Muscle layer of colon (tissue), 2 donors: ENCODE measurements around the gene SLC12A3.

ENCODE experiments used
- H3K27ac ChIP-seq: one replicate; pipeline ENCODE4 v1.7.0; 2013; ENCODE audit warnings: low read depth, mild to moderate bottlenecking, low read length, moderate library complexity
- H3K27me3 ChIP-seq, 2 donors: one replicate each; pipeline ENCODE4 v1.7.0; 2013; ENCODE audit warnings: low read length in 2 of 2, mild to moderate bottlenecking in 2 of 2; ENCODE audit not compliant: insufficient read depth in 2 of 2, control insufficient read depth in 1 of 2
- H3K36me3 ChIP-seq: one replicate; pipeline ENCODE4 v1.7.0; 2013; ENCODE audit warnings: mild to moderate bottlenecking, low read length; ENCODE audit not compliant: insufficient read depth
- H3K4me1 ChIP-seq: one replicate; pipeline ENCODE4 v1.7.0; 2013; ENCODE audit warnings: mild to moderate bottlenecking, low read length; ENCODE audit not compliant: insufficient read depth
- H3K4me3 ChIP-seq, 2 donors: one replicate each; pipeline ENCODE4 v1.7.0; 2013; ENCODE audit warnings: low read length in 2 of 2, low read depth in 1 of 2, mild to moderate bottlenecking in 1 of 2, moderate library complexity in 1 of 2
- H3K9ac ChIP-seq: one replicate; pipeline ENCODE4 v1.7.0; 2013; ENCODE audit warnings: low read length
- H3K9me3 ChIP-seq: one replicate; pipeline ENCODE4 v1.7.0; 2013; ENCODE audit warnings: mild to moderate bottlenecking, low read length
- donor health status: abdominal sarcoma.
- donor health status: Adenocarcinoma of cecum.

The SLC12A3 gene

GRCh38 chr16:56907401-56907800, 42.4 kb downstream of the SLC12A3 start:
- no peak overlapping the region for H3K9ac ChIP-seq
- H3K27me3 ChIP-seq = no peaks in the 10 kb centered on the region
- no peak overlapping the region for H3K27ac ChIP-seq
- H3K9me3 ChIP-seq = no peaks in the 10 kb centered on the region
- no peaks in the 10 kb centered on the region for H3K4me1 ChIP-seq
- H3K36me3 ChIP-seq = no peaks in the 10 kb centered on the region
- H3K4me3 ChIP-seq = no peak overlapping the region

DNA sequence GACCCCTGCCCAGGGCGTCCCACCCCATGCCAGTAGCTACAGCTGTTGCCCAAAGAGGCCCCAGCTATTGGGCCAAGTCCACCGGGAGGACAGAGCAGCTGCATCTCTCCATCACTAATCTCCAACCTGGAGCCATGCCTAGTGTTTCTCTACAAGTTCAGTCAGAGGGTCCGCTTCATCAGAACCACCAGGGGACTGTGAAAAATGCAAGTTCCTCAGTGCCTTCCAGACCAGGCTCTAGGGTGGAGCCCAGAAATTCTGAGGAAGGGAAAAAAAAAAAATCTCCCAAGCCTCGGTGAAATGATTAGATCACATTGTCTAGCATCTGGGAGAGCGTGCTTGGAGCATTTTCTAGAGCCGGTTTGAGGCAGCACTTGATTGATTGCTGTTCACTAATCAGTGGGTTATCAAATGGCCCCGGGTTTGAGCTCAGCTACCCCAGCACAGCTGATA, 44.5 kb downstream of the SLC12A3 start:
- Histone ChIP-seq H3K36me3 (no peaks in the 10 kb centered on the region), H3K27ac (no peak overlapping the region), H3K4me1 (no peaks in the 10 kb centered on the region), H3K9ac (no peak overlapping the region), H3K27me3 (no peaks in the 10 kb centered on the region), H3K9me3 (no peaks in the 10 kb centered on the region), H3K4me3 (no peak overlapping the region)

DNA sequence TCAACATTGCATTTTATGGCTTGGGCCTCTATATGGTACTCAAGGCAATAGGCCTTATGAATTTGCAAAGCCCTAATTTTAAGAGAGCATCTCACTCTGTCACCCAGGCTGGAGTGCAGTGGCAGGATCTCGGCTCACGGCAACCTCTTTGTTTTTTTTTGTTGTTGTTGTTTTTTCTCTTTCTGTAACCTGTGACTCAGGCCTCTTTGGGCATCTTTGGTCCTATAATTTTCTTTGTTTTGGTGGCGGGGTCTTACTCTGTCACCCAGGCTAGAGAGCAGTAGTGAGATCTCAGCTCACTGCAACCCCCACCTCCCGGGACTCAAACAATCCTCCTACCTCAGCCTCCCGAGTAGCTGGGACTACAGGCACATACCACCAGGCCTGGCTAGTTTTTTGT, 45.1 kb downstream of the SLC12A3 start:
- Histone ChIP-seq H3K27me3 (no peaks in the 10 kb centered on the region), H3K9ac (no peak overlapping the region), H3K27ac (no peak overlapping the region), H3K36me3 (no peaks in the 10 kb centered on the region), H3K9me3 (no peaks in the 10 kb centered on the region), H3K4me1 (no peaks in the 10 kb centered on the region), H3K4me3 (no peak overlapping the region)

GRCh38 chr16:56910654-56911539, 45.9 kb downstream of the SLC12A3 start:
- no peaks in the 10 kb centered on the region for H3K4me1 ChIP-seq
- H3K27me3 ChIP-seq = no peaks in the 10 kb centered on the region

GRCh38 chr16:56911771-56912571, 47.0 kb downstream of the SLC12A3 start:
- no peaks in the 10 kb centered on the region for H3K27me3 ChIP-seq
- H3K9ac ChIP-seq = no peak overlapping the region
- H3K9me3 ChIP-seq = no peaks in the 10 kb centered on the region
- H3K36me3 ChIP-seq = no peaks in the 10 kb centered on the region
- H3K4me3 ChIP-seq = no peak overlapping the region
- H3K27ac ChIP-seq = no peak overlapping the region
- H3K4me1 ChIP-seq = no peaks in the 10 kb centered on the region

More at GRCh38 chr16:56910654-56911539, 45.9 kb downstream of the SLC12A3 start:
- H3K9ac ChIP-seq = no peak overlapping the region
- H3K4me3 ChIP-seq = no peak overlapping the region
- no peaks in the 10 kb centered on the region for H3K9me3 ChIP-seq
- no peak overlapping the region for H3K27ac ChIP-seq
- no peaks in the 10 kb centered on the region for H3K36me3 ChIP-seq

DNA sequence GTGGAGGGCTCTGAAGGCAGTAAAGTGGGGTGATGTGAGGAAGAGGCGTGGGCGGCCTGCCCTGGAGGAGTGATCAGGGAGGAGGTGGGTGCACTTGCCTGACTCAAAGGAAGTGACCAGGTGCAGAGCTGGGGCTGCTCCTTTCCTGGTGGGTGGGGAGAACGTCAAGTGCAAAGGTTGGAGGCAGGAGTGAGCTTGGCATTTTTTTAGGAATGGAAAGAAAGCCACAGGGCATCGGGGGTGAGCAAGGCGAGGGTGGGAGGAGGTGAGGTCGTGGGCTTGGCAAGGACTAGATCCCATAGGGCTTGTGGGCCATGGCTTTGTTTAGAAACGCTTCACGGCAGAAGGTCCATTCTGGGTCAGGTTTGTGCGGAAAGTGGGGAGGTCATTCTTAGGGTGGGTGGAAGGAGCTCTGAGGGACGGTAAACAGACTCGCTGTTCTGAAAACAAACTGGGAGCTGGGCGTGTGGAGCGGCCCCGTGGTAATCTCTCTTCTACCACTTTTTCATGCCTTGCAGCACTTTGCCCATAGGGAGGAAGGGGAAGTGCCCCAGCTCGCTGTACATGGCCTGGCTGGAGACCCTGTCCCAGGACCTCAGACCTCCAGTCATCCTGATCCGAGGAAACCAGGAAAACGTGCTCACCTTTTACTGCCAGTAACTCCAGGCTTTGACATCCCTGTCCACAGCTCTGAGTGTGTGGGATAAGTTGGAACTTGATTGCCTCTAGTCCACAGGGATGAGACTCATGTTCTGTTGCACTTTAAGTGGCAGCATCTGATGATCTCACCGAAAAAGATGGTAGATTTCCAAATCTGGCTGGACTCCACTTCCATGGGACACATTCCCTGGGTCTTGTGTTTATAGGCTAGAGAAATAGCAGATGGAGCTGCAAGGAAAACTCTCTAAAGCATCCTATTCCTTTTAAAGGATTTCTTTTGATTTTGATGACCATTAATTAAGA, 48.0 kb downstream of the SLC12A3 start:
- Histone ChIP-seq H3K27ac (no peak overlapping the region), H3K4me1 (no peaks in the 10 kb centered on the region), H3K9me3 (no peaks in the 10 kb centered on the region), H3K4me3 (no peak overlapping the region), H3K36me3 (no peaks in the 10 kb centered on the region), H3K9ac (no peak overlapping the region), H3K27me3 (no peaks in the 10 kb centered on the region)

- Histone ChIP-seq H3K9ac (no peak overlapping the region), H3K36me3 (no peaks in the 10 kb centered on the region), H3K9me3 (no peaks in the 10 kb centered on the region), H3K4me1 (no peaks in the 10 kb centered on the region), H3K27ac (no peak overlapping the region), H3K4me3 (no peak overlapping the region), H3K27me3 (no peaks in the 10 kb centered on the region)
Measured at GRCh38 chr16:56914896-56915295, 49.9 kb downstream of the SLC12A3 start.

- Histone ChIP-seq H3K27me3 (no peaks in the 10 kb centered on the region), H3K27ac (no peak overlapping the region), H3K9ac (no peak overlapping the region), H3K9me3 (no peaks in the 10 kb centered on the region), H3K4me1 (no peaks in the 10 kb centered on the region), H3K4me3 (no peak overlapping the region), H3K36me3 (no peaks in the 10 kb centered on the region)
Measured at GRCh38 chr16:56915336-56916119, 50.5 kb downstream of the SLC12A3 start.

DNA sequence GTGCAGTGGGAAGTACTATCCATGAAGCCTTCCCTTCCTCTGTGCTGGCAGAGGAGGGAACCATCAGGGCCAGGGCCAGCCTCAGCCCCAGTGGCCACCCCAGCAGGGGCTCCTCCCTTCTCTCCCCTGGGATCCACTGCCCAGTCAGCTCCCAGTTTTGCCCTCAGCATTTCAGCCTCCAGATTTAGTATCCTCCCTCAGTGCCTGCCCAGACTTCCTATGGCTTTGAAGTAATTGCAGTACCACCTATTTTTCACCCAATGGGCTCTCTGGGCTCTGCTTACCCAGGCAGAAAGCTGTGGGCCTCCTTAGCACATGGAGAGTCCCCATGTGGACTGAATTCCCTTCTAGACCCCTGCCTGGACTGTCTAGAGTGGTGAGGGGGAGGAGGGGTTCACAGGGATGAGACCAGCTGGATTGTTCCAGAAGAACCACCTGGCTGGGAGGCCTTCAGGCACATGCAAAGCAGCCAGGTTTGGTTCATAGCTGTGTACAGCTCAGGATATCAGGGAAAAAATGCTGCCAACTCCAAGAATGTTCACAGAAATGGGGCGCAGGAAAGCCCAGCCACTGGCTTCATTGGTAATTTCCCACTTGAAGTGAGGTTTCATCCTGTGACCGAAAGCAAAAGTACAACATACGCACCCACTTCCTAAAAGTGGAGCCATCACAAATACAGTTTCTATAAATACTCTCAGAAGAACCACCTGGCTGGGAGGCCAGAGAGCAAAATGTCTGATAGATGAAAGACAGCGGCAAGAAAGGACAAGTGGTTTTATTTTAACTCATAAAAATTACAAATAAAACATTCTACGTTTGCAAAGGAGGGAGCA, 51.8 kb downstream of the SLC12A3 start:
- Histone ChIP-seq H3K9ac (no peak overlapping the region), H3K4me1 (no peaks in the 10 kb centered on the region), H3K36me3 (no peaks in the 10 kb centered on the region), H3K4me3 (no peak overlapping the region), H3K9me3 (no peaks in the 10 kb centered on the region), H3K27ac (no peak overlapping the region), H3K27me3 (no peaks in the 10 kb centered on the region)

- Histone ChIP-seq H3K4me3 (no peak overlapping the region), H3K27ac (no peak overlapping the region), H3K4me1 (no peaks in the 10 kb centered on the region), H3K9ac (no peak overlapping the region), H3K27me3 (no peaks in the 10 kb centered on the region), H3K36me3 (no peaks in the 10 kb centered on the region), H3K9me3 (no peaks in the 10 kb centered on the region)
Measured at GRCh38 chr16:56918467-56919012, 53.5 kb downstream of the SLC12A3 start.
